ENCODE measurements around the gene ARMH3.

ARMH3 gene

GRCh38 chr10:102004376-102004775, 51.6 kb downstream of the ARMH3 start:
- no peak overlapping the region for H3K27ac ChIP-seq
- no peak overlapping the region for H3K4me3 ChIP-seq (ENCODE audit: low read depth, low read length)
- TF ChIP-seq, protein P1, sequence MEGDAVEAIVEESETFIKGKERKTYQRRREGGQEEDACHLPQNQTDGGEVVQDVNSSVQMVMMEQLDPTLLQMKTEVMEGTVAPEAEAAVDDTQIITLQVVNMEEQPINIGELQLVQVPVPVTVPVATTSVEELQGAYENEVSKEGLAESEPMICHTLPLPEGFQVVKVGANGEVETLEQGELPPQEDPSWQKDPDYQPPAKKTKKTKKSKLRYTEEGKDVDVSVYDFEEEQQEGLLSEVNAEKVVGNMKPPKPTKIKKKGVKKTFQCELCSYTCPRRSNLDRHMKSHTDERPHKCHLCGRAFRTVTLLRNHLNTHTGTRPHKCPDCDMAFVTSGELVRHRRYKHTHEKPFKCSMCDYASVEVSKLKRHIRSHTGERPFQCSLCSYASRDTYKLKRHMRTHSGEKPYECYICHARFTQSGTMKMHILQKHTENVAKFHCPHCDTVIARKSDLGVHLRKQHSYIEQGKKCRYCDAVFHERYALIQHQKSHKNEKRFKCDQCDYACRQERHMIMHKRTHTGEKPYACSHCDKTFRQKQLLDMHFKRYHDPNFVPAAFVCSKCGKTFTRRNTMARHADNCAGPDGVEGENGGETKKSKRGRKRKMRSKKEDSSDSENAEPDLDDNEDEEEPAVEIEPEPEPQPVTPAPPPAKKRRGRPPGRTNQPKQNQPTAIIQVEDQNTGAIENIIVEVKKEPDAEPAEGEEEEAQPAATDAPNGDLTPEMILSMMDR (IDR thresholded peaks at IDR 0.05; ENCODE audit: low read depth, low read length), result no peak
- no peak for DNase-seq
- H3K9me3 ChIP-seq (ENCODE audit: severe bottlenecking), result no peaks in the 10 kb centered on the region
- no peaks in the 10 kb centered on the region for H3K27me3 ChIP-seq (ENCODE audit: insufficient read depth, low read depth, severe bottlenecking)
- H3K36me3 ChIP-seq, result peaks cover 36% of the 10 kb centered on the region

DNA sequence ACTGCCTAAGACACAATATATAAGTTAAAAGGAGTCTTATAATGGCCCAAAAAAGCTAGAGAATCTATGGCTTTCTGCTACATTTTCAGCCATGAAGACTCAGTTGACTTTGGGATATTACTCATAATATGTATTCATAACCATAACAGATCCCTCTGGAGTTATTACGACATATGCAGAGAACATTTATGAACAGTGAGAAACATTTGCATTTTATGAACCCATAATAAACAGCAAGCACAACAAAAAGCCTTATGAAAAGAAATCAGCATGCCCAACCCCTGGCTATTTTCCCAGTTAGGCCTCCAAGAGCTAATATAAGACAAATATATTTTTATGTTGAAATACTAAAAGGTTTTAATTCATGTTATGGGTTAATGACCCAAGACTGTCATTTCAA, 52.4 kb downstream of the ARMH3 start:
- Histone ChIP-seq H3K36me3 (peaks cover 36% of the 10 kb centered on the region), H3K4me3 (ENCODE audit: low read depth, low read length) (no peak overlapping the region), H3K27ac (no peak overlapping the region), H3K27me3 (ENCODE audit: insufficient read depth, low read depth, severe bottlenecking) (no peaks in the 10 kb centered on the region), H3K9me3 (ENCODE audit: severe bottlenecking) (no peaks in the 10 kb centered on the region)
- DNase-seq, result no peak
- TF ChIP-seq, protein P1 (IDR thresholded peaks at IDR 0.05; ENCODE audit: low read depth, low read length), result no peak

GRCh38 chr10:102001435-102002068, 54.4 kb downstream of the ARMH3 start:
- Histone ChIP-seq H3K4me3 (ENCODE audit: low read depth, low read length) (no peak overlapping the region), H3K27ac (no peak overlapping the region), H3K27me3 (ENCODE audit: insufficient read depth, low read depth, severe bottlenecking) (no peaks in the 10 kb centered on the region), H3K9me3 (ENCODE audit: severe bottlenecking) (no peaks in the 10 kb centered on the region), H3K36me3 (peaks cover 38% of the 10 kb centered on the region)
- DNase-seq, result peak; percentile 60
- TF ChIP-seq, protein P1 (IDR thresholded peaks at IDR 0.05; ENCODE audit: low read depth, low read length), result no peak

GRCh38 chr10:101997803-101998202, 58.2 kb downstream of the ARMH3 start:
- H3K4me3 ChIP-seq (ENCODE audit: low read depth, low read length), result no peak overlapping the region
- TF ChIP-seq, protein P1 (IDR thresholded peaks at IDR 0.05; ENCODE audit: low read depth, low read length), result no peak
- H3K36me3 ChIP-seq, result peaks cover 25% of the 10 kb centered on the region
- no peaks in the 10 kb centered on the region for H3K27me3 ChIP-seq (ENCODE audit: insufficient read depth, low read depth, severe bottlenecking)
- DNase-seq, result no peak
- no peak overlapping the region for H3K27ac ChIP-seq
- no peaks in the 10 kb centered on the region for H3K9me3 ChIP-seq (ENCODE audit: severe bottlenecking)

DNA sequence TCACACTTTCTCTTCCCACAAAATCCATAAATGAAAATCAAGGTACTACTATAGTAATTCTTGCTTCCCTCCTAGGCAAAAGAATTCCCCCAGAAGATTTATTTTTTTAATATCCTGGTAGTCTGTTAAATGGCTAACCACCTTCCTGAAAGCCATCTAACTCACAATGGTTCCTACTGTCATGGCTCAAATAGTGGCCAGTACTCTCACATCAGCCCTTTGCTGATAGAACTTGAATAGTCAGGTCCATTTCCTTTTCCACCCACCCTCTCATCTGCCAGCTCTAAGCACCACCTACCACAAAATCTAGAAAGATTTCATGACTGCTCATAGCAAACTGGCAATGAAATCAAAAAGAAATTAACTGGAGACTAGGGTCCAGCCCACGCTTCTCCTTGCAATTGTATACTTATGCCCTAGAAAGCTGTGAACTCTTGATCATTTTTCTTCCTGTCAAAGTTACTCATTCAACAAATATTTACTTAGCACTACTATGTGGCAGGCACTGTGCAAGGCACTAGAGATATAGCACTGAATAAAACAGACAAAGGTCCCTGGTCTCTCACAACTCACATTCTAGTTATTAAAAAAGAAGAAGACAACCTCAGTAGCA, 60.4 kb downstream of the ARMH3 start:
- DNase-seq, result no peak
- Histone ChIP-seq H3K36me3 (peaks cover 29% of the 10 kb centered on the region), H3K4me3 (ENCODE audit: low read depth, low read length) (no peak overlapping the region), H3K27ac (peak overlapping the region; percentile 25; the same call in 1 of the 2 replicates), H3K27me3 (ENCODE audit: insufficient read depth, low read depth, severe bottlenecking) (no peaks in the 10 kb centered on the region), H3K9me3 (ENCODE audit: severe bottlenecking) (no peaks in the 10 kb centered on the region)
- TF ChIP-seq, protein P1 (IDR thresholded peaks at IDR 0.05; ENCODE audit: low read depth, low read length), result no peak
